Karpas-422 (cell line): Measurements from ENCODE around the gene OR2AJ1. TPM values are rescaled to one million over a fixed set of nuclear protein-coding genes. Genes with fewer than 3 reads are reported as not detected.

ENCODE experiments used
- DNase-seq: peaks from one replicate; pipeline ENCODE4 v3.0.0-alpha.2; 2015
- H2AFZ ChIP-seq: fragments of 200-600 bp; sonication (generic); 2 replicates; pipeline ENCODE4 v1.6.1; 2014; ENCODE audit warnings: antibody characterized with exemption, low read length, mixed read lengths
- H3K27ac ChIP-seq: fragments of 200-600 bp; sonication (generic); 2 replicates; pipeline ENCODE4 v1.5.1; 2014; ENCODE audit warnings: mild to moderate bottlenecking, low read length, moderate library complexity
- H3K27me3 ChIP-seq: fragments of 200-600 bp; sonication (generic); 2 replicates; pipeline ENCODE4 v1.6.1; 2014; ENCODE audit warnings: low read length, mixed read lengths
- H3K36me3 ChIP-seq: fragments of 200-600 bp; sonication (generic); 2 replicates; pipeline ENCODE4 v1.6.1; 2014; ENCODE audit warnings: low read length, mixed read lengths; ENCODE audit not compliant: insufficient read depth
- H3K4me1 ChIP-seq: fragments of 200-600 bp; sonication (generic); 2 replicates; pipeline ENCODE4 v1.6.1; 2014; ENCODE audit warnings: mild to moderate bottlenecking, low read length, mixed read lengths
- H3K4me2 ChIP-seq: fragments of 200-600 bp; sonication (generic); 2 replicates; pipeline ENCODE4 v1.6.1; 2014; ENCODE audit warnings: low read length, low read depth, mild to moderate bottlenecking; ENCODE audit not compliant: poor library complexity, severe bottlenecking
- H3K4me3 ChIP-seq: fragments of 200-600 bp; sonication (generic); 2 replicates; pipeline ENCODE4 v1.5.1; 2014; ENCODE audit warnings: mild to moderate bottlenecking, antibody characterized with exemption, low read length, mixed read lengths
- H3K79me2 ChIP-seq: fragments of 200-600 bp; sonication (generic); 2 replicates; pipeline ENCODE4 v1.6.1; 2014; ENCODE audit warnings: mild to moderate bottlenecking, low read length, mixed read lengths
- H3K9ac ChIP-seq: fragments of 200-600 bp; sonication (generic); 2 replicates; pipeline ENCODE4 v1.6.0; 2014; ENCODE audit warnings: low read length
- H3K9me2 ChIP-seq: fragments of 200-600 bp; sonication (generic), shearing (Covaris generic); replicated peaks from 2 replicates; pipeline ENCODE4 v1.6.0; 2014; ENCODE audit warnings: mild to moderate bottlenecking, low read length, moderate library complexity; ENCODE audit not compliant: insufficient read depth
- H3K9me3 ChIP-seq: fragments of 300-700, 200-600 bp; sonication (generic); 2 replicates; pipeline ENCODE4 v1.6.1; 2014; ENCODE audit warnings: low read length, mixed read lengths
- H4K20me1 ChIP-seq: fragments of 200-600 bp; sonication (generic); 2 replicates; pipeline ENCODE4 v1.6.1; 2014; ENCODE audit warnings: mild to moderate bottlenecking, antibody characterized with exemption, low read length, low read depth; ENCODE audit not compliant: insufficient read depth
- total RNA-seq: library from RNA; depleted of rRNA; stranded (reverse); fragments of >200 nt; shearing (Covaris generic); gene quantifications from 2 replicates; pipeline ENCODE4 v1.2.3, GENCODE V29; 2014; ENCODE audit warnings: low replicate concordance; rRNA removed

Gene OR2AJ1
- total RNA-seq, 1 experiment from 2014 or later = not detected

DNA sequence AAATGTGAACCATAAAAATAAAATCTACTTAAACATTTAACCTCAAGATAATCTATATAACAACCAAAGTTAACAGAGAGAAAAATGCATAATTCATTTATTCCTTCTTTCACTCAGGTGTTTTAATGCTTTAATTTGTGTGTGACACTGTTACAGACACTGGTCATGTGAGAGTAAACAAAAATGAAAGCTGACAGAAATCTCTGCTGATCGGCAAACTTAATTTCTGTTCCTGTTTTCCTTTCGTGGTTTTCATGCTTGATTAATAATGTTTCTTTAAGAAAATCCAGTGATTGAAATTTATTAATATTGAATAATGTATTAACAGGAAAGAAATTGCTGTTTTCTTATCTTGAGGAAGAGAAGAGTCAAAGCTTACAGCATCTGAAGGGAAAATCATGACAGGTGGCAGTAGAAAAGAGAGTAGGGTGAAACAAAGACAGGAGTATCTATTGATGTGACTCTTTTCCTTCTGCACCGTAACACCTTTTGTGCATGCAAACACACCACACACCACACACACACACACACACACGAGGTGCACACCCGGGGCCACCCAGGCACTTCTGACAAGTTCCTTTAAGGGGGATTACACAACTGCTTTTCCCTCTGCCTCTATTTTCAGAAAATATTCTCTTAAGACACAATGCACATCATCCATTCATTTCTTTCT is 42.0 kb downstream of the OR2AJ1 start:
- no peaks in the 10 kb centered on the region for H3K27me3 ChIP-seq
- no peak overlapping the region for H3K4me2 ChIP-seq
- H3K9ac ChIP-seq = no peak overlapping the region
- H3K27ac ChIP-seq = no peak overlapping the region
- no peaks in the 10 kb centered on the region for H3K4me1 ChIP-seq
- H4K20me1 ChIP-seq = no peaks in the 10 kb centered on the region
- H3K9me3 ChIP-seq = 0 out of 2 replicates have a peak, but pooled peaks cover 4% of the 10 kb centered on the region
- H3K79me2 ChIP-seq = no peaks in the 10 kb centered on the region
- H3K9me2 ChIP-seq = no peaks in the 10 kb centered on the region
- no peak for DNase-seq
- H3K36me3 ChIP-seq = no peaks in the 10 kb centered on the region
- H3K4me3 ChIP-seq = no peak overlapping the region
- H2AFZ ChIP-seq = no peak overlapping the region

Other genes with a start within 250 kb of the OR2AJ1 start
- gene OR13G1, start 245.2 kb upstream of the OR2AJ1 start, total RNA-seq = not detected in 2 replicates
- not detected in 2 replicates for gene OR6F1, start 208.2 kb upstream of the OR2AJ1 start, total RNA-seq
- gene OR14K1, start 186.3 kb upstream of the OR2AJ1 start, total RNA-seq = not detected in 2 replicates
- gene OR14A2, start 176.7 kb upstream of the OR2AJ1 start, total RNA-seq = not detected in 2 replicates
- not detected in 2 replicates for gene OR1C1, start 164.3 kb upstream of the OR2AJ1 start, total RNA-seq
- not detected in 2 replicates for gene OR14A16, start 100.8 kb upstream of the OR2AJ1 start, total RNA-seq
- gene OR11L1, start 83.0 kb upstream of the OR2AJ1 start, total RNA-seq = not detected in 2 replicates
- not detected in 2 replicates for gene TRIM58, start 67.7 kb upstream of the OR2AJ1 start, total RNA-seq
- gene OR2W3, start 29.3 kb upstream of the OR2AJ1 start, total RNA-seq = not detected in 2 replicates
- gene OR2T8, start 4.6 kb upstream of the OR2AJ1 start, total RNA-seq = not detected in 2 replicates
- gene OR2L8, start 24.0 kb downstream of the OR2AJ1 start, total RNA-seq = not detected in 2 replicates
- 0.22 TPM in 1 of 2 replicates, not detected in the other for gene OR2AK2, start 40.3 kb downstream of the OR2AJ1 start, total RNA-seq
- gene OR2L5, start 88.8 kb downstream of the OR2AJ1 start, total RNA-seq = 0.19 TPM in 1 of 2 replicates, not detected in the other
- gene OR2L2, start 105.2 kb downstream of the OR2AJ1 start, total RNA-seq = 0.07 TPM in 1 of 2 replicates, not detected in the other
- not detected in 2 replicates for gene OR2L3, start 121.9 kb downstream of the OR2AJ1 start, total RNA-seq
- gene OR2L13, start 170.3 kb downstream of the OR2AJ1 start, total RNA-seq = not detected in 2 replicates
- gene OR2M5, start 220.3 kb downstream of the OR2AJ1 start, total RNA-seq = not detected in 2 replicates
- not detected in 2 replicates for gene OR2M2, start 249.9 kb downstream of the OR2AJ1 start, total RNA-seq